Mucosa of gallbladder (tissue), 1 donor: Measurements from ENCODE around the gene CAMP. TPM values are rescaled to one million over a fixed set of nuclear protein-coding genes. Genes with fewer than 3 reads are reported as not detected.
"Not testable (repeated sequence)": the region's sequence is repeated elsewhere in the genome, so short reads cannot be mapped to it uniquely, and the experiment has no call there.

Experiments
- DNase-seq: peaks from one replicate; pipeline ENCODE4 v3.0.0-alpha.2; 2020; ENCODE audit warnings: low spot score
- total RNA-seq: library from RNA; stranded (reverse); gene quantifications from one replicate; pipeline ENCODE4 v1.2.1, GENCODE V29; 2021
- donor health status: DM: no; HTN: no; CAD: no.

CAMP gene, protein sequence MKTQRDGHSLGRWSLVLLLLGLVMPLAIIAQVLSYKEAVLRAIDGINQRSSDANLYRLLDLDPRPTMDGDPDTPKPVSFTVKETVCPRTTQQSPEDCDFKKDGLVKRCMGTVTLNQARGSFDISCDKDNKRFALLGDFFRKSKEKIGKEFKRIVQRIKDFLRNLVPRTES
- not detected for total RNA-seq

GRCh38 chr3:48222616-48223513 is at the start of gene CAMP:
TSS of gene CAMP (plus strand) at chr3:48223495. CDS start at chr3:48223512, 17 bp downstream.
- peak; percentile 44 for DNase-seq

DNA sequence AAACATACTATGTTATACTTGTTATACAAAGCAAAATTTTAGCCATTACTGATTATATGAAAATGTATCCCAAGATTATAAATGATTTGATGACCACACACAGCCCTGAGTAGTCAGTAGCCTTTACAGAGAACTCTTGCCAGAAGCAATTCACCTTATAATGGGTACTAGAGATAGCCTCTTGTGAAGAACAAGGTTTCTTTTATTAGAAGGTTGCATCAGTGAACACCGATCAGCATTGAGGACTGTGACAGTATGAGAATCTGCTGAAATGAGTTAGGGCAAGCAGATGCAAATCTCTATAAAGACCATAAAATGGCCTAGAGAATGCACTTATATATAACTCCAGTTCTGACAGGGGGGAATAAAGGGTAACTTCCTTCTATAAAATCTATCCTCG is 45.2 kb upstream of the CAMP start:
- DNase-seq = no peak

- DNase-seq = no peak
Observed at GRCh38 chr3:48180021-48180420, 43.3 kb upstream of the CAMP start.

DNA sequence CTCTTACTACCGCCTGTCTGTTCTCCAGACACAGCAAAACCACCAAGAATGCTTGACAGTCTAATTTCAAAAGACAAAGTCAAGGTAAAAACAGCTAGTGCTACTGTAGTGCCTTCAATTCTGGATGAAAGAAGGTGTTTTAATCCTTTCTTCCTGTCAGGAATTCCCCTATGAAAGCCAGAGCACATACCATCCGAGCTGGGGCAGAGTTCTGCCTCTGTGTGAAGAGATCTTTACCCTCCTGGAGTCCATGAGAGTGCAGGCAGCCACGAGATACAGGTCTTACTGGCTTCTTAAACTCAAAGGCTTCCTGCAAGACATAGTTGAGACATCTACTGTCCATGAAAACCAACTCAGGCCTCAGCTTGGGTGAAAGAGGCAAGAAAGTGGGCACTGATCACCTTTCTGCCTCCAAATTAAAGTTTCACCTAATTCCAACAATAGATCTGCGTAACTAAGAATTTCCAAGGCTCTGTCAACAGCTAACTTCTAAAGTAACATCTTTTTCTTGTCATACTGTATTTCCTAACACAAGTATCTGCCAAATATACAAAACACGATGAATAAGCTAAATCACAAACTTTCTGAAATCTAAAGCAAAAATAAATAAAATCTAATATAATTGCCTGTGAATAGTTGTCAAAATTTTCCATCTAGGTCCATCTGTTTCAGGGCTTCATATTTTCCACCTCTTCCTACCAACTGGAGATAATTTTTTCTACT is 42.6 kb upstream of the CAMP start:
- no peak for DNase-seq

- no peak for DNase-seq
Observed at GRCh38 chr3:48184299-48184698, 39.0 kb upstream of the CAMP start.

- DNase-seq = no peak
Observed at GRCh38 chr3:48185129-48185528, 38.2 kb upstream of the CAMP start.

GRCh38 chr3:48186631-48187300 is 36.5 kb upstream of the CAMP start:
- no peak for DNase-seq

- DNase-seq = no peak
Observed at GRCh38 chr3:48187301-48187578, 36.1 kb upstream of the CAMP start.

DNA sequence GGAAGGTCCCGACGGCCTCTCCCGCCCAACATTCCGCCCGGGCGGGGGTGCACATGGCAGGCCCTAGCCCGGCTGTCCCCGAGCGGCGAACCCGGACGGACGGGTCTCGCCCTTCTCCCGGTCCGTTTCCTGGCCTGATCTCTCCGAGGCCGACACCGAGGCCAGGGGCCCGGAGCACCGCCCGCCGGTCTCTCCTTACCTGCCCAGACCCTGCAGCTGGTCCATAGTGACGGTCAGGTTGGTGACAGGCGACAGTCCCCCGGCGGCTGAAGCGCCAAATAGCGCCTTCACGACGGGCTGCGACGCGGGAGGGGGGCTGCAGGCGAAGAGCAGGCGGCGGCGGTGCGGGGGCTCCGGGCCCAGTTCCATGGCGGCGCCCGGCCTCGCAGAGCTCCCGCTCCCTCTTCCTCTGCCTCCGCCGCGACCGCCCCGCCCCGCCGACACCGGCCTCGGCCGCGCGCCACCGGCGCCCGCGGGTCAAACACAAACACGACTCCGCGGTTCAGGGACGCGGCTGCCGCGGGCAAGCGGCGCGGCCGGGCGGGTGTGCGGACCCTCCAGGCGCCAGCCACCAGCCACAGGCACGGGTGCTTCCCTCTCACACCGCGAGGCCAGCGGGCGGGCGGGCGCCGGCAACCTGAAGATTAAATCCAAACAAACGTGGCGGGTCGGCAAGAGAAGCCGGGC is 35.6 kb upstream of the CAMP start:
- no peak for DNase-seq

- DNase-seq = peak; percentile 98
Observed at GRCh38 chr3:48188266-48189201, 34.8 kb upstream of the CAMP start, which contains the start of gene CDC25A. TSS of gene CDC25A (minus strand) at chr3:48188417. CDS start at chr3:48187947, 470 bp downstream.

DNA sequence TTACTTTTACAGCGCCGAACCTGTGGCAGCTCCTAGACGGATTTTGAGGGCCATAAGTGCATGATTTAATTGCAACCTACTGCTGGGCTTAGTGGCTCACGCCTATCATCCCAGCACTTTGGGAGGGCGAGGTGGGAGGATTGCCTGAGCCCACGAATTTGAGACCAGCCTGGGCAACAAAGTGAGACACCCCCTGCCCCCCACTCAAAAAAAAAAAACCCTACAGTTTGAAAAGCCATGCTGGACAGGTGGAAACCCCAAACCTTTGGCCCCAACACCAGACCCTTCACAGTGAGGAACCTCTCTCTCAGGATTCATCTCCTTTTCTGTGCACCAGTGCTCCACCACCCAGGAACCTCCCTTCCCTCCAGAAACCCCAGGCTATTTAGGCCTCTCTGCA is 34.0 kb upstream of the CAMP start:
- no peak for DNase-seq

GRCh38 chr3:48190911-48191310 is 32.4 kb upstream of the CAMP start:
- DNase-seq = no peak

DNA sequence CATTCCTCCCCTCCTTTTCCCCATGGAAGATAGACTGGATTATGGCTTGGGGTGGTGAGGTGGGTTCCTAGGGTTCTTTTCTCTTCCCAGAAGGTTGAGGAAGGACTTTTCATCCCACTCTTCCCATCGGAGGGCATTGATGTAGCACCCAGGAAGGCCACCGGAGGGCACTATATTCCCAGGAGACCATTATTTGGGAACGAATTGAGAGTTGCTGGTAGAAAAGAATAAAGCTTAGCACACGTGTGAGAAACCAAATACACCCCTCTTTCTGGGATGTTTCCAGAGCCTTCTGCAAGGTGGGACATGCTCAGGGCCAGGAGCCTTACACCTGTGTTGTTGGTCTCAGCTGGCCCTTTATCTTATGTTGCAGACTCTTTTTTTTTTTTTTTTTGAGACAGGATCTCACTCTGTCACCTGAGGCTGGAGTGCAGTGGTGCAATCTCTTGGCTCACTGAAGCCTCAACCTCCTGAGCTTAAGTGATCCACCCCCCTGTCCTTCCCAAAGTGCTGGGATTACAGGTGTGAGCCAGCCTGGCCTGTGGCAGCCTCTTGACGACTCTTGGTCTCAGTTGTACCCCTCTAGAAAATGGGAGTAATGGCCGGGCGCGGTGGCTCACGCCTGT is 28.7 kb upstream of the CAMP start:
- peak; percentile 44 for DNase-seq

DNA sequence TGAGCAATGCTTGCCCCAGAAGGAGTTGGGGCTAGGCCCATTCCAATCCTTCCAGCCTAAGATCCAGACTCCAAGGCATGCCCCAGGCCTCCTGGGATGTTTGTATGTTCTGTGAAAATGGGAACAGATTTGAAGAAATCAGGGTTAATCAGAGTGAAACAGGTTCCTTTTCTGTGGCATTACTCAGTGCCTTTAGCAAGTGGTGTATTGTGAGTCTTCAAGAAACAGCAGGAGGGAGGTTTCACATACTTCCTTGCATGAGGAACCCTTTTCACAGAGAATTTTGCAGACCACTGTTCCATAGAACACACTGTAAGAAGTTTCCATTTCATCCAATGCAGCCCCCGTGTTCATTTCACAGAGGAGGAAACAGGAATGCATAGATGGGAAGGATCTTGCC is 26.7 kb upstream of the CAMP start:
- DNase-seq = no peak

- DNase-seq = no peak
Observed at GRCh38 chr3:48199117-48199516, 24.2 kb upstream of the CAMP start.

DNA sequence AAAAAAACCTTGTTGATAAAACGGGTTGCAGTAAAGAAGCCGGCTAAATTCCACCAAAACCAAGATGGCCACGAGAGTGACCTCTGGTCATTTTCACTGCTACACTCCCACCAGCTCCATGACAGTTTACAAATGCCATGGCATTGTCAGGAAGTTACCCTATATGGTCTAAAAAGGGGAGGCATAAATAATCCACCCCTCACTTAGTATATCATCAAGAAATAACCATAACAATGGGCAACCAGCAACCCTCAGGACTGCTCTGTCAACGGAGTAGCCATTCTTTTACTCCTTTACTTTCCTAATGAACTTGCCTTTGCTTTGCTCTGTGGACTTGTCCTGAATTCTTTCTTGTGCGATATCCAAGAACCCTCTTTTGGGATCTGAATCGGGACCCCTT is 20.7 kb upstream of the CAMP start:
- no peak for DNase-seq

DNA sequence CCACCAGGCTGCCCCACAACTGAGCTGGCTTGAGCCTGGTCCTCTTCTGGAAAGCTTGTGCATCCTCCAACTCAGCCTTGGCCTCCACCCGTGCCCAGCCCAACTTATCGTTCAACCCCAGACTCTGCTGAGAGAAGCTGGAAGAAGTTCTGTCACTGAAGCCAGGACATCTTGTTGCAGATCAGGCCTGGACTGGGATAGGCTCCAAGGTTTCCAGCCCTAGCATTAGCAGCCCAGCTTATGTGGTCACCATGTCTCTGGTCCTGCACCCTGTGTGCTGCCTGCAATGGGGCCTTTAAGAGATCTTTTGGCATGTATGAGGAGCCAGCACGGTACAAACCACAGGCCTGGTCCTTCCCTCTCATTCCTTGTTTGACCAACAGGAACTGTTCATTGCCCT is 15.2 kb upstream of the CAMP start:
- no peak for DNase-seq

- no peak for DNase-seq
Observed at GRCh38 chr3:48209445-48209844, 13.8 kb upstream of the CAMP start.

DNA sequence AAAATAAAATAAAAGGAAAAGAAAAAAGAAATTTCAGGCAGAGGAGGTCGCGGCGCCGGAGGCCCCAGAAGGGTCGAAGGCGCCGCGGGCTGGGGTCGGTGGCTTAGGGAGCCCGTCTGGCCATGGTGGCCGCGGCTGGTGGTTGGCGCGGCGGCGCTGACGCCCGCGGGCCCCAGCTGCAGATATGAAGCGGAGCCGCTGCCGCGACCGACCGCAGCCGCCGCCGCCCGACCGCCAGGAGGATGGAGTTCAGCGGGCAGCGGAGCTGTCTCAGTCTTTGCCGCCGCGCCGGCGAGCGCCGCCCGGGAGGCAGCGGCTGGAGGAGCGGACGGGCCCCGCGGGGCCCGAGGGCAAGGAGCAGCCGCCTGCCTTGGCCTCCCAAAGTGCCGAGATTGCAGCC is 12.8 kb upstream of the CAMP start:
- DNase-seq = not testable (repeated sequence)

DNA sequence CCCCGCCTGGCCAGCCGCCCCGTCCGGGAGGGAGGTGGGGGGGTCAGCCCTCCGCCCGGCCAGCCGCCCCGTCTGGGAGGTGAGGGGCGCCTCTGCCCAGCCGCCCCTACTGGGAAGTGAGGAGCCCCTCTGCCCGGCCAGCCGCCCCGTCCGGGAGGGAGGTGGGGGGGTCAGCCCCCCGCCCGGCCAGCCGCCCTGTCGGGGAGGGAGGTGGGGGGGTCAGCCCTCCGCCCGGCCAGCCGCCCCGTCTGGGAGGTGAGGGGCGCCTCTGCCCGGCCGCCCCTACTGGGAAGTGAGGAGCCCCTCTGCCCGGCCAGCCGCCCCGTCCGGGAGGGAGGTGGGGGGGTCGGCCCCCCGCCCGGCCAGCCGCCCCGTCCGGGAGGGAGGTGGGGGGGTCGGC is 11.5 kb upstream of the CAMP start:
- not testable (repeated sequence) for DNase-seq
